ENCODE data around the gene TMEM17. TPM values are rescaled to one million over a fixed set of nuclear protein-coding genes. Genes with fewer than 3 reads are reported as not detected.
A peak's percentile ranks its signal among the peaks of the same experiment; 100 is the strongest.

TMEM17 gene
- total and polyA plus RNA-seq, 2 of the 13 experiments (the other 11 are each of a cell fraction or from before 2014, with no cell fraction given): 0.22 to 0.50 TPM

- TF ChIP-seq, protein P1, sequence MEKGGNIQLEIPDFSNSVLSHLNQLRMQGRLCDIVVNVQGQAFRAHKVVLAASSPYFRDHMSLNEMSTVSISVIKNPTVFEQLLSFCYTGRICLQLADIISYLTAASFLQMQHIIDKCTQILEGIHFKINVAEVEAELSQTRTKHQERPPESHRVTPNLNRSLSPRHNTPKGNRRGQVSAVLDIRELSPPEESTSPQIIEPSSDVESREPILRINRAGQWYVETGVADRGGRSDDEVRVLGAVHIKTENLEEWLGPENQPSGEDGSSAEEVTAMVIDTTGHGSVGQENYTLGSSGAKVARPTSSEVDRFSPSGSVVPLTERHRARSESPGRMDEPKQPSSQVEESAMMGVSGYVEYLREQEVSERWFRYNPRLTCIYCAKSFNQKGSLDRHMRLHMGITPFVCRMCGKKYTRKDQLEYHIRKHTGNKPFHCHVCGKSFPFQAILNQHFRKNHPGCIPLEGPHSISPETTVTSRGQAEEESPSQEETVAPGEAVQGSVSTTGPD (CRISPR knock-in tag; IDR thresholded peaks at IDR 0.05): 0 out of 2 replicates have a peak, but pooled peaks have one; percentile 59
- no peak for TF ChIP-seq ZBTB40 (IDR thresholded peaks at IDR 0.05)
- TF ChIP-seq ZBTB40 (CRISPR knock-in tag; IDR thresholded peaks at IDR 0.05): peak; percentile 90
- peak; percentile 92 for TF ChIP-seq MTA1 (CRISPR knock-in tag; IDR thresholded peaks at IDR 0.05; ENCODE audit: borderline replicate concordance)
- TF ChIP-seq FOXC1 (CRISPR knock-in tag; IDR thresholded peaks at IDR 0.05; ENCODE audit: borderline replicate concordance): peak; percentile 50; the same call in 1 of the 2 replicates
- peak; percentile 100 for TF ChIP-seq ZNF362 (CRISPR knock-in tag; IDR thresholded peaks at IDR 0.05; ENCODE audit: borderline replicate concordance)
- peak; percentile 84; the same call in 1 of the 2 replicates for TF ChIP-seq MYPOP (CRISPR knock-in tag; IDR thresholded peaks at IDR 0.05)
- TF ChIP-seq ZNF564 (CRISPR knock-in tag; IDR thresholded peaks at IDR 0.05): 0 out of 2 replicates have a peak, but pooled peaks have one; percentile 57
- peak; percentile 92 for TF ChIP-seq ZNF124 (CRISPR knock-in tag; IDR thresholded peaks at IDR 0.05)
- peak; percentile 63 for TF ChIP-seq FOXP1 (IDR thresholded peaks at IDR 0.05)
- peak; percentile 95 for TF ChIP-seq FOXP1 (CRISPR knock-in tag; IDR thresholded peaks at IDR 0.05)
- TF ChIP-seq YEATS4 (CRISPR knock-in tag; IDR thresholded peaks at IDR 0.05; ENCODE audit: borderline replicate concordance): no peak
- peak; percentile 88 for TF ChIP-seq SAP130 (CRISPR knock-in tag; IDR thresholded peaks at IDR 0.05; ENCODE audit: low read depth)
- TF ChIP-seq ZFP36L2 (CRISPR knock-in tag; IDR thresholded peaks at IDR 0.05): no peak
- TF ChIP-seq CREB3 (CRISPR knock-in tag; IDR thresholded peaks at IDR 0.05): peak; percentile 57; the same call in 1 of the 2 replicates
Measured at GRCh38 chr2:62526531-62527381, 20.8 kb upstream of the TMEM17 start (continued).
